Gastroesophageal sphincter (tissue), 3 donors: Measurements from ENCODE around the gene MCUR1.

Source experiments
- POLR2AphosphoS5 ChIP-seq: sonication (generic); formaldehyde crosslinking; IDR thresholded peaks from one replicate; pipeline ENCODE4 v1.6.1; 2017; ENCODE audit warnings: antibody characterized with exemption
- TF ChIP-seq, protein P1 (sequence below), 4 experiments: fragments of 200-600 bp in 2 of 4; fragments of 450-650 bp in 2 of 4; sonication (generic) in 1 of 4; IDR thresholded peaks; one replicate each; pipeline ENCODE4 v1.5.1; 2017 to 2019; ENCODE audit warnings: antibody characterized with exemption in 4 of 4, mild to moderate bottlenecking in 2 of 4, moderate library complexity in 2 of 4

DNA sequence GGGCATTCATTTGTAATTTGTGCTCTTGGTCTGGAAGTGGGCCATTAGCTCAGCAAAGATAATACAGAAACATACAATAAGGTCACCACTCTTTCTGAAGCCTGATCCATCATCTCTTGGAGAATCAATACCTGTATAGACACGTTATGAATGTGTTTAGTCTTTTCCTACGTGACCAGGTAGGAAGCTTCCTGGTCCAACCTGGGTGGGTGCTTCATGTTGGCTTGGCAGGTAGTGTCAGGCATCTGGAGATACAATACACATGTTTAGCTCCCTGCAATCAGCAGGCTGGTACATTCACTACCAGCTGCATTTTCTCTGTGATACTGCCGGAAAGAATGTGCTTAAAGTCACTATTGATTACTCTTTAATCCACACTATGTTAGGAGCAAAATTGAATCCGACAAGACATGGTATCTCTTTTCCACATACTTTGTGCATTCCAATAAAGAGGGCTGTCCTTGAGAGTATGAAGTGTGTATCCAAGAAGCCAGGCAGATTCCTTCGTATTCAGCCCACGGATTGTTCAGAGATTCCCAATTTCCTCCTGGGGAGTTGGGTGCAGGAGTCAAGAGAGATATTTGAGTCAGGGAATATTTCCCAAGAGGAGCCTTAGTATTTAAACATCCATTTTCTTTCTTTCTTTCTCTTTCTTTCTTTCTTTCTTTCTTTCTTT, 52.9 kb downstream of the MCUR1 start:
- no peak for TF ChIP-seq POLR2AphosphoS5
- TF ChIP-seq, protein P1, sequence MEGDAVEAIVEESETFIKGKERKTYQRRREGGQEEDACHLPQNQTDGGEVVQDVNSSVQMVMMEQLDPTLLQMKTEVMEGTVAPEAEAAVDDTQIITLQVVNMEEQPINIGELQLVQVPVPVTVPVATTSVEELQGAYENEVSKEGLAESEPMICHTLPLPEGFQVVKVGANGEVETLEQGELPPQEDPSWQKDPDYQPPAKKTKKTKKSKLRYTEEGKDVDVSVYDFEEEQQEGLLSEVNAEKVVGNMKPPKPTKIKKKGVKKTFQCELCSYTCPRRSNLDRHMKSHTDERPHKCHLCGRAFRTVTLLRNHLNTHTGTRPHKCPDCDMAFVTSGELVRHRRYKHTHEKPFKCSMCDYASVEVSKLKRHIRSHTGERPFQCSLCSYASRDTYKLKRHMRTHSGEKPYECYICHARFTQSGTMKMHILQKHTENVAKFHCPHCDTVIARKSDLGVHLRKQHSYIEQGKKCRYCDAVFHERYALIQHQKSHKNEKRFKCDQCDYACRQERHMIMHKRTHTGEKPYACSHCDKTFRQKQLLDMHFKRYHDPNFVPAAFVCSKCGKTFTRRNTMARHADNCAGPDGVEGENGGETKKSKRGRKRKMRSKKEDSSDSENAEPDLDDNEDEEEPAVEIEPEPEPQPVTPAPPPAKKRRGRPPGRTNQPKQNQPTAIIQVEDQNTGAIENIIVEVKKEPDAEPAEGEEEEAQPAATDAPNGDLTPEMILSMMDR (IDR thresholded peaks at IDR 0.05) = no peak
